ENCODE data around the gene ZNF652.

DNA sequence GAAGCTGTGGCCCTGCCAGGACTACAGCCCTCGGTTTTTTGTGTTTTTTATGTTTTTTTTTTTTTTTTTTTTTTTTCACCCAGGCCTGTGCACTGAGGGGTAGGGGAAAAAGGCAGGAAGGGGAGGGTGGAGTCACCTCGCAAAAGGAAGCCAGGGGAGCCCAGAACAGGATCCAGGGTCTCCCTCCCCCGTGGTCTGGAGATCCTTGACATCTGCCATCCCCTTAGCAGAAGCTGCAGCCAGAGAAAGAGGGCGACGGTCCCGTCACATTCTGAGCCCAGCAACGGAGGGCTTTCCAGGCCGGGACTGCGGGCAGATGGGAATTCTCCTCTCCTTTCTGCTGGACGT lies 102.4 kb downstream of the ZNF652 start:
- TF ChIP-seq POLR2AphosphoS5 (IDR thresholded peaks at IDR 0.05) (no peak), TAF1 (IDR thresholded peaks at IDR 0.05; ENCODE audit: low read depth) (no peak), EP300 (conservative IDR thresholded peaks at IDR 0.05; ENCODE audit: poor library complexity, severe bottlenecking) (no peak), EZH2 (IDR thresholded peaks at IDR 0.05; ENCODE audit: borderline replicate concordance, insufficient read depth, low read length, poor library complexity, severe bottlenecking) (no peak), SMC3 (conservative IDR thresholded peaks at IDR 0.05; ENCODE audit: poor library complexity) (no peak), MXI1 (conservative IDR thresholded peaks at IDR 0.05; ENCODE audit: poor library complexity, severe bottlenecking) (no peak), RAD21 (conservative IDR thresholded peaks at IDR 0.05) (no peak)
- TF ChIP-seq, protein P1, sequence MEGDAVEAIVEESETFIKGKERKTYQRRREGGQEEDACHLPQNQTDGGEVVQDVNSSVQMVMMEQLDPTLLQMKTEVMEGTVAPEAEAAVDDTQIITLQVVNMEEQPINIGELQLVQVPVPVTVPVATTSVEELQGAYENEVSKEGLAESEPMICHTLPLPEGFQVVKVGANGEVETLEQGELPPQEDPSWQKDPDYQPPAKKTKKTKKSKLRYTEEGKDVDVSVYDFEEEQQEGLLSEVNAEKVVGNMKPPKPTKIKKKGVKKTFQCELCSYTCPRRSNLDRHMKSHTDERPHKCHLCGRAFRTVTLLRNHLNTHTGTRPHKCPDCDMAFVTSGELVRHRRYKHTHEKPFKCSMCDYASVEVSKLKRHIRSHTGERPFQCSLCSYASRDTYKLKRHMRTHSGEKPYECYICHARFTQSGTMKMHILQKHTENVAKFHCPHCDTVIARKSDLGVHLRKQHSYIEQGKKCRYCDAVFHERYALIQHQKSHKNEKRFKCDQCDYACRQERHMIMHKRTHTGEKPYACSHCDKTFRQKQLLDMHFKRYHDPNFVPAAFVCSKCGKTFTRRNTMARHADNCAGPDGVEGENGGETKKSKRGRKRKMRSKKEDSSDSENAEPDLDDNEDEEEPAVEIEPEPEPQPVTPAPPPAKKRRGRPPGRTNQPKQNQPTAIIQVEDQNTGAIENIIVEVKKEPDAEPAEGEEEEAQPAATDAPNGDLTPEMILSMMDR (IDR thresholded peaks at IDR 0.05; ENCODE audit: poor library complexity, severe bottlenecking): no peak
- TF ChIP-seq, protein P2, sequence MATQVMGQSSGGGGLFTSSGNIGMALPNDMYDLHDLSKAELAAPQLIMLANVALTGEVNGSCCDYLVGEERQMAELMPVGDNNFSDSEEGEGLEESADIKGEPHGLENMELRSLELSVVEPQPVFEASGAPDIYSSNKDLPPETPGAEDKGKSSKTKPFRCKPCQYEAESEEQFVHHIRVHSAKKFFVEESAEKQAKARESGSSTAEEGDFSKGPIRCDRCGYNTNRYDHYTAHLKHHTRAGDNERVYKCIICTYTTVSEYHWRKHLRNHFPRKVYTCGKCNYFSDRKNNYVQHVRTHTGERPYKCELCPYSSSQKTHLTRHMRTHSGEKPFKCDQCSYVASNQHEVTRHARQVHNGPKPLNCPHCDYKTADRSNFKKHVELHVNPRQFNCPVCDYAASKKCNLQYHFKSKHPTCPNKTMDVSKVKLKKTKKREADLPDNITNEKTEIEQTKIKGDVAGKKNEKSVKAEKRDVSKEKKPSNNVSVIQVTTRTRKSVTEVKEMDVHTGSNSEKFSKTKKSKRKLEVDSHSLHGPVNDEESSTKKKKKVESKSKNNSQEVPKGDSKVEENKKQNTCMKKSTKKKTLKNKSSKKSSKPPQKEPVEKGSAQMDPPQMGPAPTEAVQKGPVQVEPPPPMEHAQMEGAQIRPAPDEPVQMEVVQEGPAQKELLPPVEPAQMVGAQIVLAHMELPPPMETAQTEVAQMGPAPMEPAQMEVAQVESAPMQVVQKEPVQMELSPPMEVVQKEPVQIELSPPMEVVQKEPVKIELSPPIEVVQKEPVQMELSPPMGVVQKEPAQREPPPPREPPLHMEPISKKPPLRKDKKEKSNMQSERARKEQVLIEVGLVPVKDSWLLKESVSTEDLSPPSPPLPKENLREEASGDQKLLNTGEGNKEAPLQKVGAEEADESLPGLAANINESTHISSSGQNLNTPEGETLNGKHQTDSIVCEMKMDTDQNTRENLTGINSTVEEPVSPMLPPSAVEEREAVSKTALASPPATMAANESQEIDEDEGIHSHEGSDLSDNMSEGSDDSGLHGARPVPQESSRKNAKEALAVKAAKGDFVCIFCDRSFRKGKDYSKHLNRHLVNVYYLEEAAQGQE (IDR thresholded peaks at IDR 0.05; ENCODE audit: borderline replicate concordance): no peak

Measured in neural cell (in vitro differentiated cells).